C4-2B (cell line): ENCODE data around the gene PRKCH.

Source experiments
- CTCF ChIP-seq: fragments of 450-650 bp; conservative IDR thresholded peaks from 2 replicates; pipeline ENCODE4 v1.5.1; 2017; ENCODE audit warnings: mild to moderate bottlenecking
- ZFX ChIP-seq: fragments of 450-650 bp; IDR thresholded peaks from 2 replicates; pipeline ENCODE4 v1.6.1; 2017

DNA sequence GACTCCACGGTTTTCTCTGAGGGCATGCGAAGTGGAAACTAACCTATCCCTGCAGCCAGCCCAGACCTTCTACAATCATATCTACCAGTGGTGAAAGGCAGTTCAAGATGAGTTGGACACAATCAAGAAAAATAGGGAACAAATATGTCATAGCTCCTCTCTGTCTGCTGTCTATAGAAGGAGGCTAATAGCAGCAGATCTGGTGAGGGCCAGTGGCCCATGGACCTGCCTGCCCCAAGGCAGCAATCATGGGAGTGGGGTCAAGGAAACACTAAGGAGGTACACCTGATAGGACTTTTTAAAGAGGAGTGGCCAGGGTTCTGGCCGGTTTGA is 149.5 kb downstream of the PRKCH start:
- TF ChIP-seq CTCF (no peak), ZFX (no peak)
